Activated T-cell treated with anti-CD3 and anti-CD28 coated beads for 24 hours (primary cell): ENCODE measurements around the gene UBE2L6.

Experiments used
- DNase-seq: peaks from one replicate; pipeline ENCODE4 v3.0.0-alpha.2; 2020; ENCODE audit warnings: low read depth

Gene UBE2L6

DNA sequence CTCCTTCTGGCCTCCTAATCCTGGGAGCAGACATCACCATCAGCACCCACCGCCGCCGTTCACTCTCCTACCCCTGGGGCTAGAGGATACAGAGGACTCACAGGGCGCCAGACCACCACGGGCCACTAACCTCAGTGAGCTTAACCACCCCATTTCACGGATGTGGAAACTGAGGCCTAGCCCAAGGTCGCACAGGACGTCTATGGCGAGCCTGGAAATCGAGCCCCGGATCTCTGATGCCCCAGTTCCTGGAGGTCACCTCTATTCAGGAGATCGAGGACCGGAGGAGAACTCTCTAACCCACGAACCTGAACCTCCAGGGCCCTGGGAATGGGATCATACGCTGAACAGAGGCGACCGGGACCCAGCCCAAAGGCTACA lies 37.3 kb downstream of the UBE2L6 start:
- no peak for DNase-seq

DNA sequence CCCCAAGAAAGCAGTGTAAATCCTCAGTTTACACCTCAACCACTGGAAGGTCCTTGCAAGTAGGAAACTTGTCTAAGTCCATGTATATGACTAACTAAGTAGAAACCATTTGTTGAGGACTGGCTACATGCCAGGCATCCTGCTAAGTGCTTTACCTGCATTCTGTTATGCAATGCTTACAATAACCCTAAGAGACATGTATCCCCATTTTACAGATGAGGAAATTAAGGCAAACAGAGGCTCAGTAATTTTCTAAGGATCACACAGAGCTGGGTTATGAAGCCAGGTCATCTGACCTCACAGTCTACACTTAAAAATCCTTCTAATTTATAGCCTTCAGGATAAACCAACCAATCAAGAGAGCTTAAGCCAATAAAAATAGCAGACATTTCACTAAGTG lies 38.5 kb downstream of the UBE2L6 start:
- DNase-seq: no peak

DNA sequence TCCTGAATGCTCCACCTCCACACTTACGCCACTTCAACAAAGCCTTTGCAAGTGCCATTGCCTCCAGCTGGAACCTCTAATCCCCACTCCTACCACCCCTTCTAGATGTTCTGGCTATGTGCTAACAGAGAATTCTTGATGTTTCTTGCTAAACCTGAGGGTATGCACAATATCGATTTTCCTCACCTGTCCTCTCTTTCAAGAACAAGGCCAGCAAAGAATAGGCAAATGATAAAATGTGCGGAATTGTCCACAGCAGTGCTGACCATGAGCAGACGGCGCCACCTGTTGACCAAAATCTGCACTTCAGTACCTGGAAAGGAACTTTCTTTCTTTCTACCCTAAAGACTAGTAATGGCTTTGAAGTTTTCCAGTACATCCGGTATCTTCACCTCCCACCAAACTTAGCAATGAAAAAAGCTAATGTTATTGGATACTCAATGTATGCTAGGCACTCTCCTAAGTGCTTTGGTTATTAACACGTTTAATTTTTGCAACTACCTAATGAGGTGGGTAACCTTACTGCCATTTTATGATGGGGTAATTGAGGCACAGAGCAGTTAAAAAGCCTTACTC lies 40.3 kb downstream of the UBE2L6 start:
- peak; percentile 47 for DNase-seq

DNA sequence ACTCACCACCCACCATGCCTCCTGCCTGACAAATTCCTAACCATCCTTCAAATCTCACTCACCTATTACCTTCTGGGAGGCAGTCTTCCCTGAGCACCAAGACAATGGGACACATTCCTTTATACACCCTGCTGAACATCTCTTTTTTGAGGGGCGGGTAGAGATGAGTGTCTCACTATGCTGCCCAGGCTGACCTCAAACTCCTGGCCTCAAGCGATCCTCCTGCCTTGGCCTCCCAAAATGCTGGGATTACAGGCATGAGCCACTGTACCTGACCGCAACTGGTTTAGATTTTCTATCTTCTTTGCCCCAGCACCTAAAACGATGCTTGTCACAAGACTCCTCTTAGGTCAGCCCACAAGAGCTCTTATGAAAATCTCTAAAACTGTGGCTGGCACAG lies 44.1 kb downstream of the UBE2L6 start:
- no peak for DNase-seq

DNA sequence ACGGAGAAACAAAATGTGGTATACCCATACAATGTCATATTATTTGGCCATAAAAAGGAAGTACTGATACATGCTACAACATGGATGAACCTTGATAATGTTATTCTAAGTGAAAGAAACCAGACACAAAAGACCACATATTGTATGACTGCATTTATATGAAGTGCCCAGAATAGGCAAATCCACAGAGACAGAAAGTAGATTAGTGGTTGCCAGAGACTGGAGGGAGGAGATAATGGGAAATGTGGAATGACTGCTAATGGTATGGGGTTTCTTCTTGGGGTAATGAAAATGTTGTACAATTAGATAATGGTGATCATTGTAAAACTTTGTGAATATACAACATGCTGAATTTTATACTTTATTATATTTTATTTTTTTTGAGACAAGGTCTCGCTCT lies 46.4 kb downstream of the UBE2L6 start:
- no peak for DNase-seq

DNA sequence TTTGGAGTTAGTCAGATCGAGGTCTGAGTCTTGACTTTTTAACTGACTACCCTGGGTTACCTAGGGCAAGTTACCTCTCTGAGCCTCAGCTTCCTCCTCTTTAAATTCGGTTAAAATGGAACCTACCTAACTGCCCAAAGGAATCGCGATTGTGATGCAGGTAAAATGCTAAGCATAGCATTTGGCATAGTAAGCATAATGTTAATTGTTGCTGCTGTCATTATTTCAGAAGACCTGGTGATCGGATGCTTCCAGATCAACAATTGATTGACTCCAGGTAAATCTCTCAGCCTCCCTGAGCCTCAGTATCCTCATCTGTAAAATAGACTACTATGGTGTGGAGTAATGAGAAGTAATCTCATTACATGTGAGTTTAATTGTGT lies 51.4 kb downstream of the UBE2L6 start:
- DNase-seq: no peak

DNA sequence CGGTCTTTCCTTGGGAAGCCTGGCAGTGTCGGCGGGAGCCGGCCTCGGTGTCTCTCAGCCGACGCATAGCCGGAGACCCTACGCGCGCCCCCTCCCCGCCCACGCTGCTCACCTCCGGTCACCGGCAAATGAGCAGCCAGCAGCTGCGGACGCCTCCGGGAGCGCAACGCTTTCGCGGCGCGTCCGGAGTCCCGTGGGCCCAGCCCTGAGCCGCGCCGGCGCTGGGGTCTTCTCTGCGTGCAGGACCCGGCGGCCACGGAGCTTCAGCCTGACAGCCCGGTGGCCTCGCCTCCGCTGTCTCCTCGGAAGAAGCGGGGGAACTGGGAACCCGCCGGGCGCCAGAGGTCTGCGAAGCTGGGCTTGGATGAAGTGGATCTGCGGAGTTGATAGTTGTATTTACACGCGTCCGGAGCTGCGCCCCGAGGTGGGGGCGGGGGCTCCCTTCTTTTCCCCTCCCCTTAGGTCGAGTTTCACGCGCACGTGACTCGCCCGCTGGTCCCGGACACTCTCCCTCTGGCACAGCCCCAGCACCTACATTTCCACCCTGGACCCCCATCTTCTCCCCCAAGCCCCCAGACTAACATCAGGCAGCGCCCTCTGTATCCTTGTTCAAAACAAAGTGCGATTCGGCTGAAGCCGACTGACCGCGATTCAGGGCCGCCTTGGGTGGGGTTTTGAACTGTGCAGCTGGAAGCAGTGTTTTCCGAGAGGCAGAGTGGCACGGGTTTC lies 52.0 kb downstream of the UBE2L6 start, which contains the start of gene SLC43A1:
TSS of gene SLC43A1 (minus strand) at position 371 of the 729 bp plus-strand sequence. CDS start 1,591 bp downstream, outside the sequence.
- DNase-seq: no peak

DNA sequence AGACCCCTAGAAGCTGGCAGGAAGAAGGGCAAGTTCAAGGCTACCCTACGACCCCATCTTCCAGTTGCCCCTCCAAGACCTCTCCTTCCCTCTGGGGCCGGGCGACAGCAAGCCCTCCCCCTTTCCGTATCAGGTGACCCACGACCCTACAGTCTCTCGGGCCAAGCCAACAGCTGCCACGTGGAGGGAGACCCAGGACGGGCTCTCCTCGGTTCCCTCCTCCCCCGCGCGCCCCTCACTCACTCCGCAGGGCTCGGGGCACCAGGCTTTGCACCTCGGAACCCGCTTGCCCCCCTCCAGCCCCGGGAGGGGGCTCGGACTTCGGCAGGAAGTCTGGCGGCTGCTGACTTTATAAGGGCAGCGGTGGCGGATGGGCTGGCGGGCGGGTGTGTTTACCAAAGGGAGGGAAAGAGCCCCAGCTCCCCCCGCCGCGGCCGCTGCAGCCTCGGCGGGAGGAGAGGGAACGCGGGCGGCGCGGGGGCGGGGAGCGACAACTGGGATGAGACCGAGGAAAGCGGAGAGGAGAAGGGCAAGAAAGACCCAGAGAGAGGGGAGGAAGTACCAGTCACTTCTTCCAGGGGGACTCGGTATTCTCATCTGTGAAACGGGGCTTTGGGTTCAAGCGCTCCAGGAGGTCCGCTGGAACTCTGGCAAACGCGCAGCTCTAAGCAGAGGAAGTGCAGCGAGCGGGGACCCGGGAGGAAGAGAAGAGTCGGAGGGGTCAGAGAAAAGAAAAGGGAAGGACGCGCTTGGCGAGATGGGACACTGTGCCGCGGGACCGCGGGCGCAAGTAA lies 52.7 kb downstream of the UBE2L6 start:
- peak; percentile 36 for DNase-seq

DNA sequence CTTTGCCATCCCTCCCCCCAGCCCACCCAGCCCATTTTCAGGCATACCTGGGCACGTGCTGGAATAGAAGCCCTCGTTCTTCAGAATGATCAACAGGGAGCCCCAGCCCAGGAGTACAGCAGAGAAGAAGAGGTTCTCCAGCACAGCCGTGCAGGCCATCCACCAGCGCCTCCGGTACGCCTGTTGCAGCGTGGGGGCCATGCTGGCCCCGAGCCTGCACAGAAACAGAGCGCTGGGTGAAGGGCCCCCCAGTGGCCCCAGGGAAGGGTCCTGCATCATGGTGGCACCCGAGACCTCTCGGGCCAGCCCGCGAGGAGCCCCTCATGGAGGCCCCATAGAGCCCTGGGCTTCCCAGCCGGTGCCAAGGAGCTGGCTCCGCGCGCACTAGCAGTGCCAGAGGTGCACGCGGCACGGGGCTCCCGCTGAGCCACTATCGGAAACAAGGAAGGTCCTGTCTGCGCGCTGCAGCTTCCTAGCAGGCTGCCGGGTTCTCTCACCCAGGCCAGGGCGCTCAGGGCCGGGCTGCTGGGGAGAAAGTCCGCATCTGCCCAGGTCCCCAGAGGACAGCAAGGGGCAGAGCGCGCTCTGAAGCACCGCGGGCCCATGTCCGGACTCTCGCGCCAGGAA lies 53.4 kb downstream of the UBE2L6 start:
- DNase-seq: no peak

DNA sequence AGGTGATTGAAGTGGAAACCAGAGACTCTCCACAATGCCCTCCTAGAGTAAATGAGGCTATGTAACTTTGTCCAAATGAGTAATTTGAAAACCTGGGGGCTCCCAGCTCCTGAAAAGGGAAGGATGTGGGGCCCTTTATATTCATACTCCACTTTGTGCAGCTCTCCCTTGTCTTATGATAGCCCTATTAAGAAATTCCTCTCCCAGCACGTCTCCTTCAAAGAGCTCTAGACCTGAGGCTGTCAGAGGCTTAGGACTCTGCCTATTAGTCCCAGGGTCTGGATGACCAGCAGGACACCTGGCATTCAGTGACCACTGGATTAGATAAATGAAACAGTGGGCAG lies 54.0 kb downstream of the UBE2L6 start:
- no peak for DNase-seq

DNA sequence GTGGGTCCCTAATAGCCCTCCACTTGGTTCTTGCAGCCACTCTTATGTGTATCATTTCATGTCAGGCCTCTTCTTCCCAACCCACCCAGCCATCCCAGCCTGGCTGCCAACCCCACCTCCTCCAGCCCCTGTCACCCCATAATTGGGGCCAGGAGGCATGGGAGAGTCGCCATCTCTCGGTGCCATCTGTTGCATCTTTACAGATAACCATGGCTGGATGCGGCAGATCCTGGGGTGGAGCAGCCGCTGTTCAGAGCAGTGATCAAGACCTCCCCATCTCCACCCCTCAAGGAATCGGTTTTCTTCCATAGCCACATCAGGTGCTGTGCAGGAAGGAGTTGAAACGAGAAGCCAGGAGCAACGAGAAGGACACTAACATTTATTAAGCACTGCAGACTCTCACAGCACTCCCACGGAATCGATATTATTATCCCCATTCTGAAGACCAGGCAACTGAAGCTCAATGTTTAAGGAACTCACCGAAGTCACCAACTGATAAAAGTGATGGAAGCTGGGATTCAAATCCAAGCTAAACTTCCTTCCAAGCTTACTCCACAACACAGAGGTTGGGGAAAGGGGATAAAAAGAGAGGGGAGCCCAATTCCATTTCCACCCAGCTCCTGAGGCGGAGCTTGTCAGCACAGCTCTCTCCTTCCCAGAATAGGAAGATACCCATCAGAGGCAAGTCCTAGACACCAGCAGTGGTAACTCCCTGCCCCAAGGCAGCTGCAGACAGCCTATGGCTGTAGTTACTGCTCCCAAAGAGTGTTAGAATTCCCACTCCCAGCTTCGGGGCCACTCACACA lies 54.6 kb downstream of the UBE2L6 start:
- DNase-seq: no peak

DNA sequence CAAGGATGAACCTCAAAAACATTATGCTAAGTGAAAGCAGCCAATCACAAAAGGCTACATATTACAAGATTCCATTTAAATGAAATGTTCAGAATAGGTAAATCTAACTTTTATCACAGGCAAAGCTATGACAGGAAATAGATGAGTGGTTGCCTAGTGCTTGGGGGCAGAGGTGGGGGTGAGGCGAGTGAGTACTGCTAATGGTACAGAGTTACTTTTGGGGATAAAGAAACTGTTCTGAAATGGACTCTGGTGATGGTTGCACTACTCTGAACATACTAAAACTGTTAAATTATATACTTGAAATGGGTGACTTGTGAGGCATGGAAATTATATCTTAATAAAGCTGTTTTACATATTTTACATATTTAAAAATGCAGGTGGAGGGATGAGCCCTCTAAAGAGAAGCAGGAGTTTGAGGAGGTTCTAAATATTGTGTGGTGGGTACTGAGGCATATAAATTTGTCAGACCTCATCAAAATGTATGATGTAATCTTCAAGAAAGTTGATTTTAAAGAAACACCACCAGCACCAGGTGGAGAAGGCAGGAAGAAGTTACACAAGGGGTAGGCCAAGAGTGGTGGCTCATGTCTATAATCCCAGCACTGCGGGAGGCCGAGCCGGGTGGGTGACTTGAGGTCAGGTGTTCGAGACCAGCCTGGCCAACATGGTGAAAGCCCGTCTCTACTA lies 55.6 kb downstream of the UBE2L6 start:
- no peak for DNase-seq

DNA sequence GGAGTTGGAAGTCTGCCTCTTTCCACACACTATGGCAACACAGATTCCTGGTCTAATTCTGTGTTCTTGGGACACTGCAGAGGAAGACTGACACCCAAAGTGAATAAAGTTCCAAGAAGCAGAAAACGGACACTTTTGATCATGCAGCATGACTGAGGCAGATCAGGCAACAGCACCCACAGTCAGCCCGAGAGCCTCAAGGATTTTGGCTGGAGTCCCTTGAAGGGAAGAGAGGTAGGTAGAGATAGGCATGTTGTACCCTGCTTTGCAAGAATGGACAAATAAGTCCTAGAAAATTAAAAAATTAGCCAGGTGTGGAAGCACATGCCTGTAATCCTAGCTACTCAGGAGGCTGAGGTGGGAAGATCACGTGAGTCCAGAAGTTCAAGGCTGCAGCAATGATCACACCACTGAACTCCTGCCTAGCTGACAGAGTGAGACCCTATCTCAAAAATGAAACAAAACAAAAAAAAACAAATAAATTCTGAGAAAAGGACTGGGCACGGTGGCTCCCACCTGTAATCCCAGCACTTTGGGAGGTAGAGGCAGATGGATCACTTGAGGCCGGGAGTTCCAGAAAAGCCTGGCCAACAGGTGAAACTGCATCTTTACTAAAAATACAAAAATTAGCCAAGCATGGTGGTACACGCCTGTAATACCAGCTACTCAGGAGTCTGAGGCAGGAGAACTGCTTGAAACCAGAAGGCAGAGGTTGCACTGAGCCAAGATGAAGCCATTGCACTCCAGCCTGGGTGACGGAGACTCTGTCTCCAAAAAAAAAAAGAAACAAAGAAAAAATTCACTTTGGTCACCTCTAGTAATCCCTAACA lies 58.9 kb downstream of the UBE2L6 start:
- DNase-seq: no peak

DNA sequence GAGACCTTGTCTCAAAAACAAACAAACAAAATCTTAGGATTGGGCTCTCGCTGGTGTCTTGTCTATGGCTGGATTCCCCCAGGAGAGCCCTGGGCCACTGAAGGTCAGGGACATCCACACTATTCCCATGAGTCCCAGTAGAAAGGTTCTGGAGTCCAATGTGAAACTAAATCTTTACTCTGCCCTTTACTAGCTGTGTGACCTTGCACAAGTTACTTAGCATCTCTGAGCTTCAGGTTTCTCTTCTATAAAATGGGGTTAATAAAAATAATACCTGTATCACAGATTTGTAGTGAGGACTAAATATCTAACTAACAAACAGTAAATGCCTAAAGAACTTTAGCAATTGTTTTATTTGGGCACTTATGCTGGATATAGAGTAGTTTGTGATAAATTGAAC lies 61.0 kb downstream of the UBE2L6 start:
- DNase-seq: no peak

DNA sequence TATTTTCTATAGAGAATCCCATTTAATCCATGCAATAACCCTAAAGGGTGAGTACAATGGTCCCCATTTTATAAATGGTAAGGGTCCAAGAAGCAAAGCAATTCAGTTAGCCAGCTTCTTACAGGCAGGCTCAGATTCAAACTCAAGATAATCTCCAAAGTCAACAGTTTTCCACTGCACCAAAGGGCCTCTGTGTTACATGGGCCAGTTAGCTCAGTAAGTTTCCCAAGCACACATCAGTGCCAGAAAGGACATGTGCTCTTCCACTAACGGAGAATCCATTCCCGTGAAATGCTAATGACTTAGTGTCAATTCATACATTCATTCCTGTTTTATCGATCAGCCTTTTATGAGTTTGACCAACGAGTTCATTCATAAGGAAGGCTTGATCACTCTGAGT lies 63.0 kb downstream of the UBE2L6 start:
- DNase-seq: no peak

DNA sequence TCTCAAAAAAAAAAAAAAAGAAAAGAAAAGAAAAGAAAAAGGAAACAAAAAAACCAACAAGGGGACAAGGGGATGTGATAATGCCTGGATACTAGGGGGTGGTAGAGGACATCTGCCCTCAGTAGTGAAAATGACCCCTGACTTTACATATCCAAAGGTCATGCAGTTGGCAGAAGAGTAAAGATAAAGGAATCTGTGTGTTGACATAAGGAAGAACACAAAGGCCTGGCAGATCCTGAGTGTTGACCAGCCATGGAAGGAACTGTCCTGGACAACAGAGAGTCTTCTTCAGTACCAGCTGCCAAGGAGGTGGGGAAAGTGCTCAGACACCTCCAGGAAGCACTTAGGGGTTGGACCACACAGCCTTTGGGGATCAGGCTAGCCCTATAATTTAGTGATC lies 64.6 kb downstream of the UBE2L6 start:
- DNase-seq: no peak

DNA sequence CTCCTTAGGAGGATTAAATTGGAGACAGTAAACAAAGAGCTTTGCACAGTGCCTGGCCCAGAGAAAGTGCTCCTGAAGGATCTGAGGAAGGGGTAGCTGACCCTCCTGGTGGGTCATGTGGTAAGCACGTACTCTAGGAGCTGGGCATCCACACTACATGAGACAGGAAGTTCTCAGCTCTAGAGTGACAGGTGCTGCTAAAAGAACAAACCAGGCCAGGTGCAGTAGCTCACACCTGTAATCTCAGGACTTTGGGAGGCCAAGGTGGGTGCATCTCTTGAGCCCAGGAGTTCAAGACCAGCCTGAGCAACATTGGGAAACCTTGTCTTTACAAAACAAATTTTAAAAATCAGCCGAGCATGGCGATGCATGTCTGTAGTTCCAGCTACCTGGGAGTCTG lies 65.1 kb downstream of the UBE2L6 start:
- DNase-seq: no peak

DNA sequence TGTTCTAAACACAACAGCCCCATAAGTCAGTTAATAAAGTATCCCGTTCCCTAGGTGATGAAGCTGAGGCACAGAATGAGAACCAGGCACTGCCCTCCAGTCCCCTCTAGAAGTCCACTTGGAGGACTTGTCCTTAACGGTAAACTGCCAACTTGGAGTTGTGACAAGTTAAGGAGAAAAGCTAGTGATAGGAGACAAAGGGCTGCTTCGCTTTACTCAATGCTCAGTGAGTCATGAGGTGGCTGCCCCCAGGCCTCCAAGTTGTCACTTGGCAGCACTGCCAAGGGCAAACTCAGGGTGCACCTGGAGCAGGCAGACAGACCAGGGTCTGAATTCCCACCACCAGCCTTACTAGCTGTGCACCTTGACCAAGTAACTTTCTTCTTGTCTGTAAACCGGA lies 65.5 kb downstream of the UBE2L6 start:
- DNase-seq: no peak
